Stimulated activated CD4-positive, alpha-beta T cell treated with anti-CD3 and anti-CD28 coated beads, Interleukin-4, amount 100 ng/mL, for 24 hours (primary cell): ENCODE data around the gene PPARD.

ENCODE experiments used
- DNase-seq: peaks from one replicate; pipeline ENCODE4 v3.0.0-alpha.2; 2020

The PPARD gene

GRCh38 chr6:35443341-35444030 lies 101.1 kb downstream of the PPARD start:
- no peak for DNase-seq

GRCh38 chr6:35445691-35446090 lies 103.3 kb downstream of the PPARD start:
- DNase-seq: no peak

- DNase-seq: no peak
These were observed 105.8 kb downstream of the PPARD start for GRCh38 chr6:35448191-35448590.

GRCh38 chr6:35449287-35449881 lies 107.0 kb downstream of the PPARD start:
- peak; percentile 41 for DNase-seq

GRCh38 chr6:35451354-35452182 lies 109.2 kb downstream of the PPARD start:
- no peak for DNase-seq

- DNase-seq: peak; percentile 92
These were observed 110.1 kb downstream of the PPARD start, which contains the start of gene FANCE for GRCh38 chr6:35452183-35453090. FANCE (plus strand) TSS chr6:35452338; CDS start chr6:35452546, 208 bp downstream.

- DNase-seq: no peak
These were observed 110.9 kb downstream of the PPARD start for GRCh38 chr6:35453236-35453635.

- no peak for DNase-seq
These were observed 112.2 kb downstream of the PPARD start for GRCh38 chr6:35454391-35455110.

- no peak for DNase-seq
These were observed 115.5 kb downstream of the PPARD start for GRCh38 chr6:35457907-35458306.

- DNase-seq: no peak
These were observed 118.9 kb downstream of the PPARD start for GRCh38 chr6:35461270-35461669.

- DNase-seq: no peak
These were observed 120.9 kb downstream of the PPARD start for GRCh38 chr6:35463292-35463691.

- DNase-seq: no peak
These were observed 123.3 kb downstream of the PPARD start for GRCh38 chr6:35465646-35466045.

- DNase-seq: peak; percentile 97
These were observed 126.0 kb downstream of the PPARD start, which contains the start of gene RPL10A for GRCh38 chr6:35468181-35468979. RPL10A (plus strand) TSS chr6:35468401; CDS start chr6:35468435, 34 bp downstream.

- DNase-seq: no peak
These were observed 126.8 kb downstream of the PPARD start for GRCh38 chr6:35468980-35469750.

- DNase-seq: no peak
These were observed 127.6 kb downstream of the PPARD start for GRCh38 chr6:35469751-35470662.

GRCh38 chr6:35470663-35471120 lies 128.3 kb downstream of the PPARD start:
- DNase-seq: no peak

GRCh38 chr6:35471836-35472345 lies 129.5 kb downstream of the PPARD start:
- no peak for DNase-seq

GRCh38 chr6:35473075-35473849 lies 130.9 kb downstream of the PPARD start:
- DNase-seq: no peak
